ENCODE measurements around the gene KXD1.

- no peak for TF ChIP-seq CTCF (IDR thresholded peaks at IDR 0.05; ENCODE audit: low read depth, low read length, poor library complexity, severe bottlenecking)
- no peak for TF ChIP-seq EZH2phosphoT487 (IDR thresholded peaks at IDR 0.05; ENCODE audit: borderline replicate concordance, low read length)
Observed at GRCh38 chr19:18587962-18588610, 30.4 kb downstream of the KXD1 start.
